ENCODE data around the gene AGAP2. TPM values are rescaled to one million over a fixed set of nuclear protein-coding genes. Genes with fewer than 3 reads are reported as not detected.

Gene AGAP2
- total RNA-seq = 0.26 and 0.48 TPM in 2 replicates

DNA sequence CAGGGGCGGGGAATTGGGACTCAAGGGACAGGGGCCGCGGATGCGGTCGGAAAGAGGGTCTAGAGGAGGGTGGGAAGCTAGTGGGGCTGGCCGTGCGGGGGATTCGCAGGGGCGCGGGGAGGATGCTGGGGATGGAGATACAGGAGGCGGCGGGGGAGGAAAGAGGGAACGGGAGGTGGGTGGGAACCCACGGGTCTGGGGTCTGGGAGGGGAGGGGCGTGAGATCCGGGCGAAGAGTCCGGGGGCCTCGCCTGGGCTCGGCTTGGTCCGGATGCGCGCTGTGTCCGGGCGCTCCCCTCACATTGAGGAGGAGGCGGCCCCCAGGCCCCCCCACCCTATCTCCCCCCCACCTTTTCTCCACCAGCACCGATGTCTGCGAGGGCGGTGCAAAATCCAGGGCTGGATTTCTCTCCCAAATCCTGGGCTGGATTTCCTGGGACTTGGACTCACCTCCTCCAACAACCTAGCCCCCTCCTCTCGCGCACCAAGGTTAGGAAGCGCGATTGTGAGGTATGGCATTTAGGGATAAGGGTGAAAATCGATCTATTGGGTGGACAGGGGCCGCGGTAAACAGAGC, at the start of gene AGAP2:
Gene AGAP2 (minus strand): TSS at position 82 of the 577 bp plus-strand sequence. CDS start 496 bp downstream, outside the sequence.

DNA sequence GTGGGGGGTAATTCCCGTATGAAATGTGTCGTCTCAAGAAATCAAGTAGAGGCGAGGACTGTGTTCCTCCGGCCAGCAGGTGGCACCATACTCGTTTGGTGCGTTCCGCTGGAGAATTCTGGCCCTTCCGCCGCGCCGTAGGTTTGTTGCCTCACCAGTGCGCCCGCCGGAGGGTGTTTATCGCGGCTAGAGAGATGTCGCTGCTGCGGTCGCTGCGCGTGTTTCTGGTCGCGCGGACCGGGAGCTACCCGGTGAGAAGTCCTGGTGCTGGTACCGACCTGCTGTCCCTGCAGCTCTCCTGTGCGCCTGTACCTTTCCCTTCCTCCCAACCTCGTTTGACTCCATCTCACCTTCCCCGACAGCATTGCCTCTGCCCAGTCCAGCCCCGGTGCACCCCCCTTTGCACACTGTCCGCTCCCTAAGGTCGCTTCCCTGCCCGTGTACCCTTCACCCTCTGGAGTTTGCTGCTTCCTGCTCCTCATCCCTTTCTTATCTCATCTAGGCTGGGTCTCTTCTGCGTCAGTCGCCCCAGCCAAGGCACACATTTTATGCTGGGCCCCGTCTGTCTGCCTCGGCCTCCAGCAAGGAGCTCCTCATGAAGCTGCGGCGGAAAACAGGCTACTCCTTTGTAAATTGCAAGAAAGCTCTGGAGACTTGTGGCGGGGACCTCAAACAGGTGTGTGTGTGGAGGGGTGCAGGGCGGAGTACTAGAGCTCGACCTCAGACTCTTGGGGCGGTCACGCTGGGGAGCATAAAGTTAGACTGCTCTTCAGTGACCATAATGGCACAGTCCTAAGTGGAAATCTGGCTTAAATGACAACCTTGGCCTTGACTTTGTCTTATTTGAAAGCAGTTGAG, 44.3 kb upstream of the AGAP2 start, which contains the start of gene TSFM:
Gene TSFM (plus strand): TSS at position 180 of the 858 bp plus-strand sequence. CDS start 15 bp downstream, at position 195.

DNA sequence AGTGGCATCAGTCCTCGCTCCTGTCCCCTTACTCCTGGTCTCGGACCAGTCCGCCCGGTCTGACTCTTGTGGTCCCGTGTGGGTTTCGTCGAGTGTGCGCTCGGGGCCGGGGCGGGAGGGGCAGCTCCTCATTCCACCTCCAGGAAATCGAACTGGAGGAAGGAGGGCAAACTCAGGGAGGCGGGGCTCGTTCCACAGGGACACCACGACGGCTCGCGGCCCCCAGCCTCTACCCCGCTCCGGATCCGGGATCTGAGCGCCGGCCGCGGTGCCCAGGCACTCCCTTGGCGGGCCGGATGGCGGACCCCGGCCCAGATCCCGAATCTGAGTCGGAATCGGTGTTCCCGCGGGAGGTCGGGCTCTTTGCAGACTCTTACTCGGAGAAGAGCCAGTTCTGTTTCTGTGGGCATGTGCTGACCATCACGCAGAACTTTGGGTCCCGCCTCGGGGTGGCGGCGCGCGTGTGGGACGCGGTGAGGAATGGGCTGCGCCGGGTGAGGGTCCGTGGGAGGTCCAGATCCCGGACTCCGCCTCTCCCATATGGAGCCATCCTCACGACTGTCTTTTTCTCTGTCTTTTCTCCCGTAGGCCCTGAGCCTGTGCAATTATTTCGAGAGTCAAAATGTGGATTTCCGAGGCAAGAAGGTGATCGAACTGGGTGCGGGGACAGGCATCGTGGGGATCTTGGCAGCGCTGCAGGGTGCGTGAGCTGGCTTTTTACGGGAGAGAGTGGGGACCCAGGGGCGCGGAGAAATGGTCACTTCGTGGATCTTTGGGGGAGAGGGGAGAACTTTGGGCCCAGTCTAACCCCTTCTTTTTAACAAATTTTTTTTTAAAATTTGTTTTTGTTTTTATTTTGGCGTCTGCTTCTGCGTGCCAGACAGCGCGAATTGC, 34.1 kb upstream of the AGAP2 start, which contains the start of gene EEF1AKMT3:
Gene EEF1AKMT3 (plus strand): TSS at position 186 of the 894 bp plus-strand sequence. CDS start 111 bp downstream, at position 297.

DNA sequence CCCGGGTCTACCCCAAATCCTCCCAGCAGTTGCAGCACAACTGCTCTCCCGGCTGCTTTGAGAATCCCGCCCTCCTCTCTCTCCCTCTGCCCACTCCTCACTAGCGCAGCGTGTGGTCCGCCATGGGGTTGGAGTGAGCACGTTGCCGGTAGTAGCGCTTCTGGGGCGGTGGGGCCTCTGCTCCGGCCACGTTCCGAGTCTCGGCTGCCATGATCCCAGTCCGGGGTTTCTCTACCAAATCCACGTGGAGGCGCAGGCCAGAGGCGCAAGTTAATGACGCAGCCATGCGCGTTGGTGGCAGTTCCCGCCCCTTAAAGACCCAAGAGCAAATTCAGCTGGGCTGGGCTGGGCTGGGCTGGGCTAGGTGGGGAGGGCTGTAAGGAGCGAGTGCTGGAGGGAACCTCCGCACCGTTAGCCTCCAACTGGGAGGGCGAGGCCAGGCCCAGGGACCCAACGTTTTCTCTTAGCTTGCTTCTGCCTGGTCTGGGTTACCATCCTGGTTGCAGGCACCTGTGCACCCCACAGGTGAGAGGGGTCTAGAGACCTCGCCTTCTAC, 33.4 kb upstream of the AGAP2 start, which contains the start of gene METTL1:
Gene METTL1 (minus strand): TSS at position 233 of the 556 bp plus-strand sequence. CDS start 22 bp downstream, at position 211.

DNA sequence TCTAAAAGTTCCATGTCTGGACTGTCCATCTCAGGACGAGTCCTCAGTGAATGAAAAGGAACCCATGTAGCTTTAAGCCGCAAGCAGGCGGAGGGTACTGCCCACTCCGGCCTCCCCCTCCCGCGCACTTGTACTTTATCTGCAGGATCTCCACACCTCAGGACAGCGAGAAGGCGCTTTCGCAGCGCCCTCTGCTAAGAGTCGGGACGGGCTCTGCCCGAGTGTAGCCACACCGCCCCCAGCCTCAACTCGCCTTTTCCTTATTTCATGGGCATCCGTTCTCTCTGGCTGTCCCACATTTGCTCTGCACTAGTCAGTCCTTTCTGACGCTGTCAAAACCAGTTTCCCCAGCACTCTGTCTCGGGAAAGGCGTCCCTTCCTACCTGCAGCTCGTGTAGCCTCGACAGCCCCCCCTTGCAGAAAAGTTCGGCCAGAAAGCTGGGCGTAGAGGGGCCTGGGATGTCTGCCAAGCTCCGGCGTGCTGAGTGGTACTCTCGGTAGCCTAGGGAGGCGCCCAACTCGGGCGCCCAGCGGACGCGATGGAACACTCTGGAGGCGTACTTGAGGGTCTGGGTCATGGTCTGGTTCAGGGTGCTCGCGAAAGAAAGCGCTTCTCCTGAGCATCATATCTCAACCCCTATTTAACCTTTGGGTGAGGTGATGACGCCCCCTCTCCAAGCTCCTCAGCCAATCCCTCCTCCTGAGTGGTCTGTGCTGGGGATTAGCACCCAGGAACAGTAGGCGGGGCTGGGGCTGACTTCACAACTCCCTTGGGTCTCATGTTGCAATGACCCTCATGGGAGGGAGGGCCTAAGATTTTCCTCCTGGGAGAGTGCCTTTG, 28.1 kb upstream of the AGAP2 start, which contains the start of gene CYP27B1:
Gene CYP27B1 (minus strand): TSS at position 615 of the 841 bp plus-strand sequence. CDS start 37 bp downstream, at position 578.

DNA sequence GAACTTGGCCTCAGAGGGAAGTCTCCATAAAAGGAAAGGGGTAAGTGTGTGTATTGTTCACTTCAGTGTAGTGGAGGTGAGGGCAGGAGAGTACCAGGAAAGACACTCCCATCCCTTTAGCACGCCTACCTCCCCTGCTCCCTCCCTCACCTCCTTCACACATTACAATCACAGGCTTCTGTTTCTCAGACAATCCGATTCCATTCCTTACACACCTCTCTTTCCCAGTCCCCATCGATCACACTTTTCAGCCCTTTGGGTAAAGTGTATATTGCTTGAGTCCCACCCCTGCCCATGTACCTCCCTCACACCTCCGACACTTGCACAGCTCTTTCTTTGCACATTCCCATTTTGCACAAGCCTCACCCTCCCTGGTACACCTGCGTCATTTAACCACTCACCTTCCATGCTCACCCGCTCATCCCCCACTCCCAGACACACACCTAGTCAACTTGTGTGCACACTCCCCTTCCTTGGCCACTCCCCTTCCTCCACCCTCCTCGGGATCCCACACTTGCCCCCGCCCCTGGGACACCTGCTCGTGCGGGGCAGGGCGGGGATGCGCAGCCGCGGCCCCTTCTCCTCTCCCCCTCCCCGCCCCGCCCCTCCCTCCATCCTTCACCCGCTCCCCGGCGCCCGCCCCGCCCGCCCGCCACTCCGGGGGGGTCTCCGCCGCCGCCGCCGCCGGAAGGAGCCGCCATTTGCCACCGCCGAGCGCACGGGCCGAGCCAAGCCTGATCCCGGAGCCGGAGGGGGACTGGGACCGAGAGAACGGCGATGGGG, 16.1 kb upstream of the AGAP2 start, which contains the start of gene MARCHF9:
Gene MARCHF9 (plus strand): TSS at position 693 of the 783 bp plus-strand sequence. CDS start 426 bp downstream, outside the sequence.

DNA sequence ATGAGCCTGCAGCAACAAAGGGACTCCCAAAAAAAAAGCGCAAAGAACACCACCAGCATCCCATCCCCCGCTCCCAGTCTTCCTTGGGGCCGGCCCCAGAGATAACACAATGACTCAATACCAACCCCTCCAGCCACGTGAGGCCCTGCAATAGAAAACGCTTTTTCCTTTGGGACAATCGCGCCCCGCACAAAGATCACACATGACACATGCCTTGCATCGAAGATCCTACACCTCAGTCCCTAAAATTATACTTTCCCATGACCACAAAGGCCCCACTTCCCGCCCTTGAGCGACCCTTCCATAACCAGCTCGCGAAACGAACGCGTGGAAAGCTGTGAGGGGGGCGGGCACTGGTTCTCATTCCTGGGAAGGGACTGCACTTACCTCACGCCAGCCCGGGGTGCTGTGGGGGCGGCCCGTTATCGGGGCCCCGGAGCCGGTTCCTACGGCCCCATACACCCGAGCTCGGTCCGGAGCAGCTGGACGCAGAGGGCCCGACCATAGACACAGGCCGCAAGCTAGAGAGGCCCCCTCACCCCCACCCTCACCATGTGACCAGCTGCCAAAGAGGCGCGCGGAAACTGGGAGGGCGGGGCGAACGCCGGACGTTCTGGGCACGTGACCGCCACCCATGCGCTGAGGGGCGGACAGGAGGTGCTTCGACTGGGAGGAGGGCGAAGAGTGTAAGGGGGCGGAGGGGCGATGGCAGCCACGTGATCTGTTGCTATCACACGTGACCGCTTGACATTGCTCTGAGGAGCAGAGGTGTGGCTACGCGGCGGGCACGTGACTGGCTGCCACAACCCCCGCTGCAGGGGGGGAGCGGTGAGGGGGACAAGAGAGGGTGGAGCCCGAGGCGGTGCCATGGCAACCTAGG, 13.5 kb upstream of the AGAP2 start, which contains the start of gene CDK4:
Gene CDK4 (minus strand): TSS at position 523 of the 880 bp plus-strand sequence. CDS start 593 bp downstream, outside the sequence.

DNA sequence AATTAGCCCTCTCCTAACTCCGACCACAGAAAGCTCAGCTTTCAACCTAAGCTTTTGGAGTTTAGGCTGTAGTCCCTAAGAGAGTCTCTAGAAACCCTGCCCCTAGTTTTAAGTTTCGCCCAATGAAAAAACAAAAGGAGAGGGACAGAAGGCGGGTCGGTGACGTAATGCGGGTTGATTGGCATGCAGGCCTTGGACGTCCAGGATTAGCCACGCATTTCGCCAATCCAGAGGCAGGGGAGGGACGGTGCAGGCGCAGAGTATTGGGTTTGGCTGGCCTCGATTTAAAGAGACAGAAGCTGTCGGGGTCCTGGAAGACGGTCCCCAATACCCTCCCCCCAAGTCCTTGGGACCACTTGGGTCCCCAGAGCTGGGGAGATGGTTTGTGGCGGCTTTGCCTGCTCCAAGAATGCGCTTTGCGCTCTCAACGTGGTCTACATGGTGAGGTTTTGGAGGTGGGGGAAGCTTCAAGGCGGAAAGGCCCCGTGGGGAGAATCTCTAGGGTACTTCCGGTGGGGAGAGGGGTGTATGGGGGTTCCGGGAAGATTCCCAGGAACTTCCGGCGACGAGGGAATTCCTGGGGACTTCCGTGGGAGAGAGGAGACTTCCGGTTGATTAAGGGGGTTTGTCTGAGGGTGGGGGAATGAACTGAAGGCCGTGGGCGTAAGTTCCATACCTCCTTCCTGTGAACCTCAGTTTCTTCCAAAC, 6.4 kb upstream of the AGAP2 start, which contains the start of gene TSPAN31:
Gene TSPAN31 (plus strand): TSS at position 263 of the 708 bp plus-strand sequence. CDS start 116 bp downstream, at position 379.

DNA sequence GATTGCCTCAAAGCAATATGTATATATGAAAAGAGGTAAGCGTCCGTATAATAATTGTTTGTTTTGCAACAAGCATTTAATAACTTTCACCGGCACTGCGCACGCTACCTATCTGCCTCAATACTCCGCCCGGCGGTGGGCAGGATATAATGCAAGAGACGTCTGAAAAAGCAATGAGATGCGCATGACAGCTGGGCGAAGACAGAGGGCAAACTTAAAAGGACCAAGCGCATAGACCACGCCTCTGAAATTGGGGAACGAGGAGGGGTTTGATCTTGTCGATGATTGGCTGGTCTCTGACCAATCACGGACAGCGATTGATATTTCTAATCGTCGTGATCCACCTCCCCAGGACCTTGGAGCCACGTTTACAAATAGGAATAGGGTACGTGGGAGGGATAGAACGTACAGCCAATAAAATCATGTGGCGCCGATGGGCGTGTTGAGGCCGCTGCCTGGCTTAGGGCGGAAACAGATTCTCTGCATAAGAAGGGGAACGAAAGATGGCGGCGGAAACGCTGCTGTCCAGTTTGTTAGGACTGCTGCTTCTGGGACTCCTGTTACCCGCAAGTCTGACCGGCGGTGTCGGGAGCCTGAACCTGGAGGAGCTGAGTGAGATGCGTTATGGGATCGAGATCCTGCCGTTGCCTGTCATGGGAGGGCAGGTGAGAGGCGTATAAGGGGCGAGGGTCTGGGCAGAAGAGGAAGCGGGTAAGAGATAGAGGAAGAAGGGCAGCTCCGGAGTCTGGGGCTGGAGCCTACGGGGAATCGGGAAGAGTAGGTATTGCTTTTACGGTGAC, 44.7 kb downstream of the AGAP2 start, which contains the start of gene OS9:
Gene OS9 (plus strand): TSS at position 474 of the 800 bp plus-strand sequence. CDS start 30 bp downstream, at position 504.

Other genes starting within 250 kb of the AGAP2 start
- gene DDIT3, start 218.2 kb downstream of the AGAP2 start, total RNA-seq = 9.1 and 17.7 TPM in 2 replicates
- 7.5 and 13.1 TPM in 2 replicates for gene MBD6, start 215.9 kb downstream of the AGAP2 start, total RNA-seq
- gene DCTN2, start 191.6 kb downstream of the AGAP2 start, total RNA-seq = 177 and 194 TPM in 2 replicates
- 0.72 and 0.91 TPM in 2 replicates for gene KIF5A, start 188.7 kb downstream of the AGAP2 start, total RNA-seq
- 11.4 and 18.5 TPM in 2 replicates for gene PIP4K2C, start 147.6 kb downstream of the AGAP2 start, total RNA-seq
- gene DTX3, start 133.9 kb downstream of the AGAP2 start, total RNA-seq = 21.2 and 22.9 TPM in 2 replicates
- 13.8 and 22.4 TPM in 2 replicates for gene ARHGEF25, start 127.3 kb downstream of the AGAP2 start, total RNA-seq
- gene B4GALNT1, start 105.5 kb downstream of the AGAP2 start, total RNA-seq = 0.08 and 7.6 TPM in 2 replicates
- gene OS9, start 44.6 kb downstream of the AGAP2 start, total RNA-seq = 175 and 282 TPM in 2 replicates
- gene TSPAN31, start 6.3 kb upstream of the AGAP2 start, total RNA-seq = 59.1 and 107 TPM in 2 replicates
- 141 and 233 TPM in 2 replicates for gene CDK4, start 13.6 kb upstream of the AGAP2 start, total RNA-seq
- gene MARCHF9, start 16.4 kb upstream of the AGAP2 start, total RNA-seq = 1.4 and 10.7 TPM in 2 replicates
- gene CYP27B1, start 28.3 kb upstream of the AGAP2 start, total RNA-seq = 0.26 and 0.32 TPM in 2 replicates
- gene METTL1, start 33.4 kb upstream of the AGAP2 start, total RNA-seq = 3.6 and 15.4 TPM in 2 replicates
- 7.4 and 14.5 TPM in 2 replicates for gene EEF1AKMT3, start 33.9 kb upstream of the AGAP2 start, total RNA-seq
- 22.7 and 28.4 TPM in 2 replicates for gene TSFM, start 44.0 kb upstream of the AGAP2 start, total RNA-seq
- gene AVIL, start 80.0 kb upstream of the AGAP2 start, total RNA-seq = 0.65 and 5.7 TPM in 2 replicates
- gene CTDSP2, start 108.0 kb upstream of the AGAP2 start, total RNA-seq = 106 and 189 TPM in 2 replicates
- gene ATP23, start 202.8 kb upstream of the AGAP2 start, total RNA-seq = 3.2 and 10.2 TPM in 2 replicates